Measurements from ENCODE around the gene RBM48. TPM values are rescaled to one million over a fixed set of nuclear protein-coding genes. Genes with fewer than 3 reads are reported as not detected.
"Not testable (repeated sequence)": the region's sequence is repeated elsewhere in the genome, so short reads cannot be mapped to it uniquely, and the experiment has no call there.

The RBM48 gene
- total RNA-seq, 2 donors from 2014 or later = 13.5 to 16.1 TPM

DNA sequence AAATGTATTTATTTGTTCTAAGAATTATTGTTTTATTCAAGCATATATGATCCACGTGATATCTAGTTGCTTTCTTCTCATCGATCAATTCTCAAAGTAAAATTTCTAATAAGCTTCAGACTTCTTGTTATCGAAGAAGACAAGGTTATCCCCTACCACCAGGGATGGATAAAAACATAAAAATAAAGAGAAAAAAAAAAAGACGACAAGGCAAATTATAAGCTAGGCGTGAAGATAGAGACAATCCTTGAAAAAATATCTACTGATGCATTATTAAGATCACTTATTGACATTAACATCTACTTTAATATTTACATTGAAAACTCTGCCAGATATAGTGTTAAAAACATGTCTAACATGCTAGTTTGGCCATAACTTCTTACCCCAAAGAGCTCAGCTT, 19.6 kb upstream of the RBM48 start:
- no peaks in the 10 kb centered on the region for H3K4me1 Mint-ChIP-seq (ENCODE audit: low read depth)
- H3K27me3 Mint-ChIP-seq (ENCODE audit: low read depth) = no peaks in the 10 kb centered on the region
- no peaks in the 10 kb centered on the region for H3K9me3 Mint-ChIP-seq
- H3K4me3 Mint-ChIP-seq = no peak overlapping the region
- peaks cover 0 to 4% of the 10 kb centered on the region in 2 donors for H3K36me3 Mint-ChIP-seq (ENCODE audit: insufficient read depth in 2 of 2)
- H3K27ac Mint-ChIP-seq = no peak overlapping the region
- DNase-seq (no peak), ATAC-seq (replicated peaks in 1 of 2) (no peak)

GRCh38 chr7:92513167-92513902, 15.3 kb upstream of the RBM48 start:
- no peak for DNase-seq
- H3K4me1 Mint-ChIP-seq (ENCODE audit: low read depth) = peaks cover 7% of the 10 kb centered on the region
- no peaks in the 10 kb centered on the region for H3K27me3 Mint-ChIP-seq (ENCODE audit: low read depth)
- peaks cover 0 to 6% of the 10 kb centered on the region in 2 donors for H3K36me3 Mint-ChIP-seq (ENCODE audit: insufficient read depth in 2 of 2)
- no peak overlapping the region for H3K4me3 Mint-ChIP-seq
- no peak for ATAC-seq (replicated peaks in 1 of 2)
- H3K27ac Mint-ChIP-seq = no peak overlapping the region
- H3K9me3 Mint-ChIP-seq = no peaks in the 10 kb centered on the region

- H3K27ac Mint-ChIP-seq = peak overlapping the region; percentile 47
- peaks cover 7% of the 10 kb centered on the region for H3K4me1 Mint-ChIP-seq (ENCODE audit: low read depth)
- H3K27me3 Mint-ChIP-seq (ENCODE audit: low read depth) = no peaks in the 10 kb centered on the region
- H3K9me3 Mint-ChIP-seq = no peaks in the 10 kb centered on the region
- H3K4me3 Mint-ChIP-seq = no peak overlapping the region
- DNase-seq = no peak
- ATAC-seq (replicated peaks in 1 of 2) = no peak
- peaks cover 0 to 4% of the 10 kb centered on the region in 2 donors for H3K36me3 Mint-ChIP-seq (ENCODE audit: insufficient read depth in 2 of 2)
Measured at GRCh38 chr7:92517631-92518030, 11.0 kb upstream of the RBM48 start.

- no peaks in the 10 kb centered on the region for H3K27me3 Mint-ChIP-seq (ENCODE audit: low read depth)
- ATAC-seq (replicated peaks in 1 of 2) = no peak
- DNase-seq = no peak
- H3K4me1 Mint-ChIP-seq (ENCODE audit: low read depth) = peaks cover 7% of the 10 kb centered on the region
- peaks cover 0 to 2% of the 10 kb centered on the region in 2 donors for H3K36me3 Mint-ChIP-seq (ENCODE audit: insufficient read depth in 2 of 2)
- no peak overlapping the region for H3K27ac Mint-ChIP-seq
- no peak overlapping the region for H3K4me3 Mint-ChIP-seq
- H3K9me3 Mint-ChIP-seq = no peaks in the 10 kb centered on the region
Measured at GRCh38 chr7:92520024-92520423, 8.6 kb upstream of the RBM48 start.

GRCh38 chr7:92523110-92523509, 5.5 kb upstream of the RBM48 start:
- ATAC-seq (replicated peaks in 1 of 2) (no peak), DNase-seq (no peak)
- Mint-ChIP-seq H3K36me3 (ENCODE audit: insufficient read depth in 2 of 2) (no peaks in the 10 kb centered on the region), H3K9me3 (no peaks in the 10 kb centered on the region), H3K4me3 (no peak overlapping the region), H3K4me1 (ENCODE audit: low read depth) (peaks cover 26% of the 10 kb centered on the region), H3K27ac (no peak overlapping the region), H3K27me3 (ENCODE audit: low read depth) (no peaks in the 10 kb centered on the region)

- no peaks in the 10 kb centered on the region for H3K27me3 Mint-ChIP-seq (ENCODE audit: low read depth)
- peaks cover 1 to 7% of the 10 kb centered on the region in 2 donors for H3K36me3 Mint-ChIP-seq (ENCODE audit: insufficient read depth in 2 of 2)
- ATAC-seq (replicated peaks in 1 of 2) (peak; percentile 28 to 29), DNase-seq (peak; percentile 59 to 66)
- H3K4me3 Mint-ChIP-seq = peak overlapping the region; percentile 80 to 96
- H3K27ac Mint-ChIP-seq = peak overlapping the region; percentile 95
- peaks cover 34% of the 10 kb centered on the region for H3K4me1 Mint-ChIP-seq (ENCODE audit: low read depth)
- no peaks in the 10 kb centered on the region for H3K9me3 Mint-ChIP-seq
Measured at GRCh38 chr7:92527300-92528187, 1.1 kb upstream of the RBM48 start.

DNA sequence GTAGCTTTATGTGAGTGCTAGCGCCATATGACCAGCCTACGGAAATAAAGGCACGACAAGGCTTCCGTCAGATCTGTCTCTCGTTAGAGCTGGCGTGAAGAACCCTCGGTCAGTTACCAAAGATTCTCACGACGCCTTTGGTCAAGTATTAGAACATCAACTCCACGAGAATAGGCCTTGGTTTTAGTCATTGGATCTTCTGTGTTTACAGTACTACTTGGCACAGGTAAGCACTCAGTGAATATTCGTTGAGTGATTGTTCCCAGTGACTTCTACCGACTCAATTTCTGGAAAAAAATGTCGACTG, 316 bp downstream of the RBM48 start:
- Mint-ChIP-seq H3K4me3 (peak overlapping the region; percentile 80 to 96), H3K27me3 (ENCODE audit: low read depth) (no peaks in the 10 kb centered on the region), H3K9me3 (no peaks in the 10 kb centered on the region), H3K27ac (peak overlapping the region; percentile 77), H3K36me3 (ENCODE audit: insufficient read depth in 2 of 2) (peaks cover 10 to 12% of the 10 kb centered on the region in 2 donors), H3K4me1 (ENCODE audit: low read depth) (peaks cover 39% of the 10 kb centered on the region)
- ATAC-seq (replicated peaks in 1 of 2) (no peak), DNase-seq (no peak)

GRCh38 chr7:92534572-92534971, 6.0 kb downstream of the RBM48 start:
- Mint-ChIP-seq H3K27me3 (ENCODE audit: low read depth) (no peaks in the 10 kb centered on the region), H3K4me3 (no peak overlapping the region), H3K4me1 (ENCODE audit: low read depth) (peaks cover 23% of the 10 kb centered on the region), H3K36me3 (ENCODE audit: insufficient read depth in 2 of 2) (peaks cover 7 to 30% of the 10 kb centered on the region in 2 donors), H3K27ac (peak overlapping the region; percentile 67), H3K9me3 (no peaks in the 10 kb centered on the region)
- no peak for DNase-seq
- ATAC-seq (replicated peaks in 1 of 2) = no peak

GRCh38 chr7:92543542-92543941, 14.9 kb downstream of the RBM48 start:
- DNase-seq; ATAC-seq (replicated peaks in 1 of 2); H3K27me3 Mint-ChIP-seq (ENCODE audit: low read depth); H3K27ac Mint-ChIP-seq; H3K4me1 Mint-ChIP-seq (ENCODE audit: low read depth); H3K36me3 Mint-ChIP-seq (ENCODE audit: insufficient read depth in 2 of 2); H3K4me3 Mint-ChIP-seq; H3K9me3 Mint-ChIP-seq: not testable (repeated sequence)

DNA sequence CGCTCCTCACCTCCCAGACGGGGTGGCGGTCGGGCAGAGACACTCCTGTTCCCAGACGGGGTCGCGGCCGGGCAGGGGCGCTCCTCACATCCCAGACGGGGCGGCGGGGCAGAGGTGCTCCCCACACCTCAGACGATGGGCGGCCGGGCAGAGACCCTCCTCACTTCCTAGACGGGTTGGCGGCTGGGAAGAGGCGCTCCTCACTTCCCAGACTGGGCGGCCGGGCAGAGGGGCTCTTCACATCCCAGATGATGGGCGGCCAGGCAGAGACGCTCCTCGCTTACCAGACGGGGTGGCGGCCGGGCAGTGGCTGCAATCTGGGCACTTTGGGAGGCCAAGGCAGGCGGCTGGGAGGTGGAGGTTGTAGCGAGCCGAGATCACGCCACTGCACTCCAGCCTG, 16.5 kb downstream of the RBM48 start:
- DNase-seq; ATAC-seq (replicated peaks in 1 of 2); H3K4me1 Mint-ChIP-seq (ENCODE audit: low read depth); H3K27me3 Mint-ChIP-seq (ENCODE audit: low read depth); H3K36me3 Mint-ChIP-seq (ENCODE audit: insufficient read depth in 2 of 2); H3K4me3 Mint-ChIP-seq; H3K9me3 Mint-ChIP-seq; H3K27ac Mint-ChIP-seq: not testable (repeated sequence)

DNA sequence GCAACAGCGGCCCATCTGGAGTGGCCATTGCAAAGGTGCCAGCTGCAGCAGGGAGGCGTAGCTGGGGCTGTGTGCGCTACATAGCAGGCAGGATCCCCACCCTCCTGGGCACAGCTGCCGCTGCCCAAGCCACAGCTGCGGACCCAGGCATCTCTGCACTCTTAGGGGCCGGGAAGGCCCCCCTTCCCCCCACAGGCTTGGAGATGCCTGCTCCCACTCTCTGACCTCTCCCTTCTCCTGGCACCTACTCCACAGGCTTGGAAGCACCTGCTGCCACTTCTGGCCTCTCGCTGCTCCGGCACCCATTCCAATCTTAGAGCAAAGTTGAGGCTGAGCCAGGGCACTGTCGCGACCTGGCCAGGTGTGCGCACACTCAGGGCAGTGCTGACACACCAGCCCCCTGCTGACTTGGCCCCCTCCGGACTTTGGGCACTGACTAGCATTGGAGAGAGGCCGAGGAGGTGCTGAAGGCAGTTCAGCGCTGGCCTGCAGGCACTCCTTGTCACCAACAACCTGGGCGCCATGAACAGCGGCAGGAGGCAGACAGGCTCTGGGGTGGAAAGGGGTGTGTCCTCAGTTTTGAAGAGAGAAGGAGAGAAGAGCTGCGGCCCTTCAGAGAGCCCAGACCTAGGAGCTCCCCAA, 18.4 kb downstream of the RBM48 start:
- DNase-seq (no peak), ATAC-seq (replicated peaks in 1 of 2) (peak in 1 of 2 donors; percentile 27)
- Mint-ChIP-seq H3K27ac (no peak overlapping the region), H3K36me3 (ENCODE audit: insufficient read depth in 2 of 2) (no peaks in the 10 kb centered on the region), H3K4me1 (ENCODE audit: low read depth) (no peaks in the 10 kb centered on the region), H3K9me3 (peaks cover 0 to 1% of the 10 kb centered on the region in 2 donors), H3K4me3 (no peak overlapping the region), H3K27me3 (ENCODE audit: low read depth) (no peaks in the 10 kb centered on the region)

GRCh38 chr7:92547579-92547978, 19.0 kb downstream of the RBM48 start:
- Mint-ChIP-seq H3K4me1 (ENCODE audit: low read depth) (no peaks in the 10 kb centered on the region), H3K27me3 (ENCODE audit: low read depth) (no peaks in the 10 kb centered on the region), H3K36me3 (ENCODE audit: insufficient read depth in 2 of 2) (no peaks in the 10 kb centered on the region), H3K4me3 (no peak overlapping the region), H3K9me3 (peaks cover 0 to 1% of the 10 kb centered on the region in 2 donors), H3K27ac (no peak overlapping the region)
- DNase-seq (no peak), ATAC-seq (replicated peaks in 1 of 2) (peak in 1 of 2 donors; percentile 32)

DNA sequence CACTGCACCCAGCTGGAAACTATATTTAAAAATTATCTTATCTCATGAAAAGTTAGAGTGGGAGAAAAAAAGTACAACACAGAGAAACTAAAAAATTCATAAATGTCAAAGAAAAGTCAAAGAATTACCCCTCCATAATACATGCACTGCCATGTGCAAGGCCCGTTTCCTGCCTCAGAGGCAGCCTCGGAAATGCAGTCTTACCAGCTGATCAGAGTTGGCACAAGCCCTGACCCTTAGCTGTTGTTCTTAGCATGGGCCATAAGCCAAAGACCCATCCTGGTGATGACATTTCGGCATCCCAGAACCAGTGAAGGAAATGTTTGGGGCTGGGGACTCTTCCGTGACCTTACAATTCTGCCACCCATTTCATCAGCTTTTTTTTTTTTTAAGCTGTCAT, 21.6 kb downstream of the RBM48 start:
- Mint-ChIP-seq H3K27ac (no peak overlapping the region), H3K9me3 (no peaks in the 10 kb centered on the region), H3K4me3 (no peak overlapping the region), H3K4me1 (ENCODE audit: low read depth) (no peaks in the 10 kb centered on the region), H3K27me3 (ENCODE audit: low read depth) (no peaks in the 10 kb centered on the region), H3K36me3 (ENCODE audit: insufficient read depth in 2 of 2) (no peaks in the 10 kb centered on the region)
- ATAC-seq (replicated peaks in 1 of 2) (no peak), DNase-seq (no peak)
